Stimulated activated CD4-positive, alpha-beta T cell treated with anti-CD3 and anti-CD28 coated beads, Interleukin-4, amount 100 ng/mL, for 24 hours (primary cell): ENCODE data around the gene LNPEP.
"Not testable (repeated sequence)": the region's sequence is repeated elsewhere in the genome, so short reads cannot be mapped to it uniquely, and the experiment has no call there.

Experiments used
- DNase-seq: peaks from one replicate; pipeline ENCODE4 v3.0.0-alpha.2; 2020

Gene LNPEP

DNA sequence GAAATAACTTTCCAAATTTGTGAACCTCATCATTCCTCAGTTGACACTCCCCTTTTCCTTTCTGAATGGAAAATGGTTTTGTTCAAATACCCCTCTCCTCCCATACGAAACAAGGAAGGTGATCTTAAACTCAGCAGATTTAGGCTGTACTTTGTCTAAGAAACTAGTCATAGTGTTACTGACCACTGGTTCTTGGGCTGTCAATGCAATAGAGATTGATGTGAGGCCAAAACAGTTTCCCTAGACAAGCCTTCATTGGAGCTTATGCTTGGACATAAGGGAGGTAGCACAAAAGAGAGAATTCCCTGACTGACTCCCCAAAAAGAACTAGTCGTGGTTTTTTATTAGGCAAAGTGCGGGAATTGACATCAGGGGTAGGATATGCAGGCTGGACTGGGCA is 5.3 kb upstream of the LNPEP start:
- no peak for DNase-seq

DNA sequence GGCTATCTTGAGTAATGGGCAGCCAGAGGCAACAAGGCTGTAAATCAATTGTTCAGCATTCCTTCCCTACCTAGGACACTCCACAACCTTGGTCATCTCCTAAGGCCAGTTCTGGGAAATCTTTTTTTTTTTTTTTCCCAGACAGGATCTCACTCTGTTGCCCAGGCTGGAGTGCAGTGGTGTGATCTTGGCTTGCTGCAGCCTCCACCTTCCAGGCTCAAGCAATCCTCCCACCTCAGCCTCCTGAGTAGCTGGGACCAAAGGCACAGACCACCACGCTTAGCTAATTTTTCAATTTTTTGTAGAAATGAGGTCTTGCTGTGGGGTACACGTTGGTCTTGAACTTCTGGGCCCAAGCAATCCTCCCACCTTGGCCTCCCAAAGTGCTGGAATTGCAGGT is 4.8 kb upstream of the LNPEP start:
- not testable (repeated sequence) for DNase-seq

DNA sequence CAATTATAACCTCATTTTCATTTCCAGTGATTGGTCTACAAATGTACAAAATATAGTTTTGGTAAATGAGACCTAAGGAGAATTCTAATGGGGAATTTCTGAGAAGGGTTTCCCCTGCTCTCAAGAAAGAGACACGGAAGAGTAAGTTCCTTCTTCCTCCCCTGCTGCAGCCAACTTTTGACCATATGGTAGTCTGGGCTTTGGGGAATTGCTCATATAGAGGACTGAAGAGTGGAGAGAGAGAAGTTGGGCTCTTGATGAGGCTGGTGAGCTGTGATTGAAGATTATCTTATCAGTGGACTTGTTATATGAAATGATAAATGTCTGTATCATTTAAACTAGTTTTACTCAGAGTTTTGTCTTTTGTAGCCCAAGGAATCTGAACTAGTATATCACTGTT is 4.3 kb upstream of the LNPEP start:
- no peak for DNase-seq

- DNase-seq: no peak
Observed at GRCh38 chr5:96932026-96932425, 3.9 kb upstream of the LNPEP start.

- DNase-seq: no peak
Observed at GRCh38 chr5:96933764-96934707, 1.8 kb upstream of the LNPEP start.

DNA sequence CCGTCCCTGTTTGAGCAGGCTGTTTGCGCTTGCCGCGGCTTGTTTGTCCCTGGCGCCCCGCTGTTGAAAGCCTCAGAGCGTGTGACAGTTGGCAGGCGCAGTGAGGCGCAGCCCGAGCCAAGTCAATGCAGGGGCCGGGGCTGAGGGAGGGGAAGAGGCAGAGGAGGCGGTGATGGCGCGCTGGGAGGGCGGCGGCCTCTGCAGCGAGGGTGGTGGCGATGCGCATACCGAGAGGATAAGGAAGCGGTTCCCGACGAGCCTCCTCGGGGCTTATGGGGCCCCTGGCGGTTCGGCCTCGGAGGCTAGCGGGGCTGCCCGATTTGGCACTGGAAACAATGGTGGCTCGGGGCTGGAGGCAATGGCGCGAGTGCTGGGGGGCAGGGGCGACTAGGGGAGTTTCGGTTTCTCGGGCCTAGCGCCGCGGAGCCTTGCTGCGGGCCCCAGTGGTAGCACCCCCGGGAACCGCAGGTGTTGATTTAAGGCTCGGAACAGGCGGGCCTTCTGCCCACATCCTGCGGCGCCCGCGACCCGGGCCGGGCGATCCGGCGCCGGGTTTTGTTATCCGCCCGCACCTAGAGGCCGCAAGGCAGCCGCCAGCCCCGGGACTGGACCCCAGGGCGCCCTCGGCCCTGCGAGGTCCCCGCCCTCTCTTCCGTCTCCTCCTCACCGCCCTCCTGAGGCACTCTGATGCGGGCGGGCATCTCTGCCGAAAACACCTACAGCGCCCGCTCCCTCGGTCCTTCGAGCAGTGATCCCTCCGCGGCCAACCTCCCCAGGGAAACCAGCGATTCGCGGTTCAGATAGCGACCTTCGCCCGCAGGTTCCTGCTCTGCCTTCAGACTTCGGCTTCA is 947 bp upstream of the LNPEP start:
- DNase-seq: peak; percentile 91

- peak; percentile 48 for DNase-seq
Observed at GRCh38 chr5:96936431-96937320, 796 bp downstream of the LNPEP start.

GRCh38 chr5:96940586-96940985 is 4.7 kb downstream of the LNPEP start:
- DNase-seq: no peak

- DNase-seq: no peak
Observed at GRCh38 chr5:96941140-96941539, 5.3 kb downstream of the LNPEP start.

DNA sequence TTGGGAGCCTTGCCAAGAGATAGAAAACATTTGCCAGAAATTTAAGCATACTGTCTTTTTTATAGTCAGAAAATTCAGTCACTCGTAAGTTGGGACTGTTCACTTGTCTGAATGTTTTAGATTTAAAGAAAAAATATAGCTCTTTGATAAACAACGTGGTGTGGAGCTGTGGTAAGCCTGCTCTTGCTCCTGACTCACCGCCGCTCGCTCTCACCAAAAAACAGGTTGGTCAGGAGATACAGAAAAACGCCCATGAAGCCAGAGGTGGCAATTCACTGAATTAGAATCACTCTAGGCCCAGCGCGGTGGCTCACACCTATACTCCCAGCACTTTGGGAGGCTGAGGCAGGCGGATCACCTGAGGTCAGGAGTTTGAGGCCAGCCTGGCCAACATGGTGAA is 6.2 kb downstream of the LNPEP start:
- no peak for DNase-seq

DNA sequence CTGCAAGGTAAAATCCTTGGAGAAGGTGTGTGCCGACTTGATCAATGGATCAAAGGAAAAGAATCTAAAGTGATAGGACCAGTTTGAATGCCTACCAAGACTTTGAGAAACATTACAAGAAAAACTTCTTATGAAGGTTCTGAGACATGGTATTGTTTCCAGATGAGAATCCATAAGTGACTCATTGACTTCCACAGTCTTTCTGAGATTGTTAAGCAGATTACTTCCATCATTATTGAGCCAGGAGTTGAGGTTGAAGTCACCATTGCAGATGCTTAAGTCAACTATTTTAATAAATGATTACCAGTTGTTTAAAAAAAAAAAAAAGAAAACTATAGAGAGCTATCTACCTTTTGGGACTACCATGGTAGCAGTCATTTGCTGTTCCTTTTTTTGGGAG is 7.0 kb downstream of the LNPEP start:
- no peak for DNase-seq

DNA sequence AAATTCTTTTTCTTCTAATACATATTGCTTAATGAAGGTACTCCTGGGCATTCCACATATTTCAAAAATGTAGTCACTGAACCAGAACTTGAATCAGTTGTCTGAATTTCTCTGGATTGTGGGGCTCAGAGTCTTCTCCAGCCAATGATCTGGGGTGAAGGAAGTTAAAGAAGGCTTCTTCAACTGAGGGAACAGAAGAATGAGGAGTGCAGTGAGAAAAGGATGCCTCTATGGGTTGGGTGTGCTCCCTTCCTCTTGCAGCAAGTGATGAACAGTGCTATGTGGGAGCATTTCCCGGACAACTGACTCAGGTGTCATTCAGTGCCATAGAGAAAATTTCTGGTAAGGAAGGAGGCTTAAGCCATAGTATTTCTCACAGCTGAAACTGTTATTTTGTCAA is 7.9 kb downstream of the LNPEP start:
- no peak for DNase-seq

- DNase-seq: no peak
Observed at GRCh38 chr5:96945144-96945897, 9.4 kb downstream of the LNPEP start.

GRCh38 chr5:96946381-96946780 is 10.5 kb downstream of the LNPEP start:
- DNase-seq: no peak

DNA sequence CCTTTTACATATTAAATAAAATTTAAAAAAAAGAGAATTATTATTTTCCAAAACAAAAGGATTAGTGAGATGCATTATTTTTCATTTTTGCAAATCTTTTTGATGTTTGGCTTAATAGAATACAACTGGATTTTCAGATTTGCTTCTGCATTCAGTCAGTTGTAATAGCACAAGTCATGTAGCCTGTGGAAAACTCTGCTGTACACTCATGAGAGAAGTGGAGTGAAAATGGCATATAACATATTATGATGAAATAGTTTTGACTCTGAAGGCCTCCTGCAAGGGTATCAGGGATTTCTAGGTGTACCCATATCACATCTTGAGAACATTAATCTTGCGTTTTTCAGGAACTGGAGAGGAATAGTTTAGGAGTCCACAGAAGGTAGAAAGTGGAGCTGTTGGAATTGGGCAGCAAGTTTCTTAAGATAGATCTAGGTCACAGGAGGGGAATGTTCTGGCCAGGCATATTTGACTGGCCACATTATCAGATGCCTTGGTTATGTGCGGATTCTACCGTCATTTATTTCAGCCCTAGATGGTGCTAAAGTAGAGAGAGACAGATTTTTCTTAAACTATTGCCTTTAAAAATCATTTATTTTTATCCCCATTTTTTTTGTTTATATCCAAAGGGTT is 16.4 kb downstream of the LNPEP start:
- DNase-seq: no peak

GRCh38 chr5:96952974-96953730 is 17.3 kb downstream of the LNPEP start:
- no peak for DNase-seq

DNA sequence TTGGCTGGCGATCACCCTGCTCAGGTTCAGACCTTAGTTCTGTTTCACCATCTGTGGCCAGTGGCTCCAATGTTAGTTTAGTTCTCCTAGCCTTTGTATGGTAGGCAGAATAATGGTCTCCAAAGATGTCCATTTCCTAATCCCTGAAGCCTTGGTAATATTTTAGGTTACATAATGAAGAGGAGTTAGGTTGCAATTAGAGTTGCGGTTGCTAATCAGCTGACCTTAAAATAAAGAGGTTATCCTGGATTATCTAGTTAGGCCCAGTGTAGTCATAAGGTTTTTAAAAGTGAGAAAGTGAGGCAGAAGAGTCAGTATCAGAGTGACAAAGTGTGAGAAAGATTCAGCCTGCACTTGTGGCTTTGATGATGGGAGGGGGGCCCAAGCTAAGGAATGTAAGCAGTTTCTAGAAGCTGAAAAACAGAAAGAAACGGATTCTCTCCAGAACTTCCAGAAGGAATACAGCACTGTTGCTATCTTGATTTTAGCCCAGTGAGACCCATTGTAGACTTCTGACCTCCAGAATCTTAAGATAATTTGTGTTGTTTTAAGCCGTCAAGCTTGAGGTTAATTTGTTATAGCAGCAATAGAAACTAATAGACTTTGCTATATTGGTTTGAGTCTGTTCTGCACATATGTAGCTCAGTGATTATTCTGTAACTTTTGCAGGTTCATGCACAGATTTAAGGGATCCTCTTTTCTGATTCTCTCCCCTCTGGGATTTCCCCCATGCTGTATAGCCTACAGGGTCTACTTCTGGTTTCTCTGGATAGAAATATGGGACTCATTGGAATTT is 21.6 kb downstream of the LNPEP start:
- peak; percentile 56 for DNase-seq

DNA sequence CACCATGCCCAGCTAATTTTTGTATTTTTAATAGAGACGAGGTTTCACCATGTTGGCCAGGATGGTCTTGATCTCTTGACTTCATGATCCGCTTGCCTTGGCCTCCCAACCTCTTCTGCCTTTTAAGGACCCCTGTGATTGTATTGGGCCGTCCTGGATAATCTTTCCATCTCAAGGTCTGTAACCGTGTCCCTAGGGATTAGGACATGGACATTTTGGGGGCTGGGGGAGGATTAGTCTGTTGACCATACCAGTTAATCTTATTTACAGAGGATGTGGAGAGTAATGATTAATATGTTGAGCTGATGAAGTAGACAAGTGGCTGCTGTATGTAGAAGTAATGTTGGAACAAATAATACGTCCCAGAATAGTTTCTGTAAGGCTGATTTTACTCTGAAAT is 23.1 kb downstream of the LNPEP start:
- no peak for DNase-seq

GRCh38 chr5:96961053-96961452 is 25.2 kb downstream of the LNPEP start:
- no peak for DNase-seq

GRCh38 chr5:96962540-96962991 is 26.7 kb downstream of the LNPEP start:
- no peak for DNase-seq
